Muscle layer of colon (tissue), 2 donors: ENCODE data around the gene PIGL.
"Not testable (repeated sequence)": the region's sequence is repeated elsewhere in the genome, so short reads cannot be mapped to it uniquely, and the experiment has no call there.

Experiments used
- H3K27ac ChIP-seq: one replicate; pipeline ENCODE4 v1.7.0; 2013; ENCODE audit warnings: low read depth, mild to moderate bottlenecking, low read length, moderate library complexity
- H3K27me3 ChIP-seq, 2 donors: one replicate each; pipeline ENCODE4 v1.7.0; 2013; ENCODE audit warnings: low read length in 2 of 2, mild to moderate bottlenecking in 2 of 2; ENCODE audit not compliant: insufficient read depth in 2 of 2, control insufficient read depth in 1 of 2
- H3K36me3 ChIP-seq: one replicate; pipeline ENCODE4 v1.7.0; 2013; ENCODE audit warnings: mild to moderate bottlenecking, low read length; ENCODE audit not compliant: insufficient read depth
- H3K4me1 ChIP-seq: one replicate; pipeline ENCODE4 v1.7.0; 2013; ENCODE audit warnings: mild to moderate bottlenecking, low read length; ENCODE audit not compliant: insufficient read depth
- H3K4me3 ChIP-seq, 2 donors: one replicate each; pipeline ENCODE4 v1.7.0; 2013; ENCODE audit warnings: low read length in 2 of 2, low read depth in 1 of 2, mild to moderate bottlenecking in 1 of 2, moderate library complexity in 1 of 2
- H3K9ac ChIP-seq: one replicate; pipeline ENCODE4 v1.7.0; 2013; ENCODE audit warnings: low read length
- H3K9me3 ChIP-seq: one replicate; pipeline ENCODE4 v1.7.0; 2013; ENCODE audit warnings: mild to moderate bottlenecking, low read length
- donor health status: abdominal sarcoma.
- donor health status: Adenocarcinoma of cecum.

PIGL gene

GRCh38 chr17:16281351-16281750 is 64.3 kb downstream of the PIGL start:
- H3K36me3 ChIP-seq: peaks cover 4% of the 10 kb centered on the region
- H3K4me1 ChIP-seq: peaks cover 13% of the 10 kb centered on the region
- H3K4me3 ChIP-seq: no peak overlapping the region
- H3K9me3 ChIP-seq: no peaks in the 10 kb centered on the region
- no peaks in the 10 kb centered on the region for H3K27me3 ChIP-seq
- H3K9ac ChIP-seq: no peak overlapping the region
- no peak overlapping the region for H3K27ac ChIP-seq

GRCh38 chr17:16282522-16282921 is 65.5 kb downstream of the PIGL start:
- H3K9me3 ChIP-seq: no peaks in the 10 kb centered on the region
- H3K4me3 ChIP-seq: no peak overlapping the region
- H3K27me3 ChIP-seq: no peaks in the 10 kb centered on the region
- H3K36me3 ChIP-seq: peaks cover 4% of the 10 kb centered on the region
- H3K4me1 ChIP-seq: peaks cover 24% of the 10 kb centered on the region
- H3K27ac ChIP-seq: no peak overlapping the region
- H3K9ac ChIP-seq: no peak overlapping the region

- Histone ChIP-seq H3K27me3 (no peaks in the 10 kb centered on the region), H3K9me3 (no peaks in the 10 kb centered on the region), H3K9ac (no peak overlapping the region), H3K4me3 (no peak overlapping the region), H3K36me3 (peaks cover 4% of the 10 kb centered on the region), H3K27ac (no peak overlapping the region), H3K4me1 (peaks cover 24% of the 10 kb centered on the region)
Measured at GRCh38 chr17:16283705-16284104, 66.7 kb downstream of the PIGL start.

GRCh38 chr17:16285646-16286008 is 68.6 kb downstream of the PIGL start:
- Histone ChIP-seq H3K36me3 (no peaks in the 10 kb centered on the region), H3K27ac (peak overlapping the region; percentile 94), H3K9ac (no peak overlapping the region), H3K9me3 (no peaks in the 10 kb centered on the region), H3K4me3 (peak overlapping the region; percentile 27 to 39), H3K4me1 (peaks cover 24% of the 10 kb centered on the region), H3K27me3 (no peaks in the 10 kb centered on the region)

GRCh38 chr17:16286009-16286946 is 69.3 kb downstream of the PIGL start:
- Histone ChIP-seq H3K4me1 (peaks cover 24% of the 10 kb centered on the region), H3K9me3 (no peaks in the 10 kb centered on the region), H3K9ac (no peak overlapping the region), H3K27me3 (no peaks in the 10 kb centered on the region), H3K36me3 (no peaks in the 10 kb centered on the region), H3K4me3 (peak overlapping the region; percentile 27 to 39), H3K27ac (peak overlapping the region; percentile 94)

GRCh38 chr17:16286947-16287562 is 70.0 kb downstream of the PIGL start:
- Histone ChIP-seq H3K27me3 (no peaks in the 10 kb centered on the region), H3K36me3 (no peaks in the 10 kb centered on the region), H3K9ac (no peak overlapping the region), H3K4me3 (peak overlapping the region in 1 of 2 donors; percentile 2), H3K9me3 (no peaks in the 10 kb centered on the region), H3K4me1 (peaks cover 24% of the 10 kb centered on the region), H3K27ac (peak overlapping the region; percentile 94)

- Histone ChIP-seq H3K9me3 (no peaks in the 10 kb centered on the region), H3K4me1 (peaks cover 24% of the 10 kb centered on the region), H3K27ac (no peak overlapping the region), H3K9ac (no peak overlapping the region), H3K36me3 (no peaks in the 10 kb centered on the region), H3K4me3 (no peak overlapping the region), H3K27me3 (no peaks in the 10 kb centered on the region)
Measured at GRCh38 chr17:16287563-16288027, 70.6 kb downstream of the PIGL start.

GRCh38 chr17:16288860-16289571 is 72.0 kb downstream of the PIGL start:
- H3K9ac ChIP-seq: no peak overlapping the region
- no peaks in the 10 kb centered on the region for H3K9me3 ChIP-seq
- H3K27me3 ChIP-seq: no peaks in the 10 kb centered on the region
- no peaks in the 10 kb centered on the region for H3K36me3 ChIP-seq
- no peak overlapping the region for H3K4me3 ChIP-seq
- H3K4me1 ChIP-seq: peaks cover 24% of the 10 kb centered on the region
- H3K27ac ChIP-seq: no peak overlapping the region

- Histone ChIP-seq H3K9me3 (no peaks in the 10 kb centered on the region), H3K4me1 (no peaks in the 10 kb centered on the region), H3K36me3 (no peaks in the 10 kb centered on the region), H3K27ac (no peak overlapping the region), H3K4me3 (no peak overlapping the region), H3K9ac (no peak overlapping the region), H3K27me3 (no peaks in the 10 kb centered on the region)
Measured at GRCh38 chr17:16293931-16294330, 76.9 kb downstream of the PIGL start.

GRCh38 chr17:16294560-16294959 is 77.5 kb downstream of the PIGL start:
- Histone ChIP-seq H3K27ac (no peak overlapping the region), H3K27me3 (no peaks in the 10 kb centered on the region), H3K36me3 (no peaks in the 10 kb centered on the region), H3K9me3 (no peaks in the 10 kb centered on the region), H3K9ac (no peak overlapping the region), H3K4me1 (no peaks in the 10 kb centered on the region), H3K4me3 (no peak overlapping the region)

- not testable (repeated sequence) for H3K9me3 ChIP-seq, H3K27ac ChIP-seq, H3K27me3 ChIP-seq, H3K4me3 ChIP-seq, H3K36me3 ChIP-seq, H3K9ac ChIP-seq, H3K4me1 ChIP-seq
Measured at GRCh38 chr17:16296072-16296471, 79.1 kb downstream of the PIGL start.
